HepG2 (cell line): ENCODE data around the gene ZNF629. TPM values are rescaled to one million over a fixed set of nuclear protein-coding genes. Genes with fewer than 3 reads are reported as not detected.

ENCODE experiments used
- BRD4 ChIP-seq: sonication (generic); formaldehyde crosslinking; IDR thresholded peaks from 2 replicates; pipeline ENCODE4 v1.4.0; 2020; ENCODE audit warnings: missing genetic modification reagents
- FOSL2 ChIP-seq: sonication (generic); formaldehyde crosslinking; IDR thresholded peaks from 2 replicates; pipeline ENCODE4 v1.4.0; 2020; ENCODE audit warnings: missing genetic modification reagents
- LBX2 ChIP-seq: sonication (generic); formaldehyde crosslinking; IDR thresholded peaks from 2 replicates; pipeline ENCODE4 v1.5.0; 2020; ENCODE audit warnings: missing genetic modification reagents, mild to moderate bottlenecking, borderline replicate concordance
- MIER3 ChIP-seq: IDR thresholded peaks from 2 replicates; pipeline ENCODE4 v1.6.1; 2016; ENCODE audit warnings: missing compliant biosample characterization, borderline replicate concordance
- NCOR1 ChIP-seq: fragments of 200-600 bp; sonication (generic); IDR thresholded peaks from 2 replicates; pipeline ENCODE4 v1.7.0; 2017; ENCODE audit warnings: antibody characterized with exemption, low read length, borderline replicate concordance
- NFAT5 ChIP-seq: sonication (generic); formaldehyde crosslinking; IDR thresholded peaks from 2 replicates; pipeline ENCODE4 v1.4.0; 2020; ENCODE audit warnings: missing genetic modification reagents
- PHF8 ChIP-seq: sonication (generic); formaldehyde crosslinking; IDR thresholded peaks from 2 replicates; pipeline ENCODE4 v1.5.0; 2020; ENCODE audit warnings: missing genetic modification reagents
- TEAD3 ChIP-seq: optimal IDR thresholded peaks from 2 replicates; pipeline ENCODE3; 2016; ENCODE audit warnings: borderline replicate concordance
- UBTF ChIP-seq: sonication (generic); formaldehyde crosslinking; IDR thresholded peaks from 2 replicates; pipeline ENCODE4 v1.4.0; 2020; ENCODE audit warnings: mild to moderate bottlenecking, missing genetic modification reagents
- ZNF121 ChIP-seq: sonication (generic); formaldehyde crosslinking; IDR thresholded peaks from 2 replicates; pipeline ENCODE4 v1.5.0; 2020; ENCODE audit warnings: mild to moderate bottlenecking, missing genetic modification reagents
- ZNF281 ChIP-seq: sonication (generic); formaldehyde crosslinking; IDR thresholded peaks from 2 replicates; pipeline ENCODE4 v1.4.0; 2020; ENCODE audit warnings: missing genetic modification reagents, borderline replicate concordance
- ZNF512B ChIP-seq: sonication (generic); formaldehyde crosslinking; IDR thresholded peaks from 2 replicates; pipeline ENCODE4 v1.5.1; 2020; ENCODE audit warnings: missing genetic modification reagents, mild to moderate bottlenecking, borderline replicate concordance
- ZNF780A ChIP-seq: sonication (generic); formaldehyde crosslinking; IDR thresholded peaks from 2 replicates; pipeline ENCODE4 v1.8.0; 2022; ENCODE audit warnings: mild to moderate bottlenecking, missing genetic modification reagents, moderate library complexity
- polyA plus RNA-seq, 8 experiments: library from polyadenylated mRNA; depleted of rRNA in 3 of 8; stranded (reverse) in 7 of 8; unstranded in 1 of 8; fragments of >200 nt; fragmentation: Illumina TruSeq in 4 of 8; extraction: Trizol in 4 of 8; gene quantifications; 2 replicates each; pipeline versions ENCODE4 v1.2.1 to v1.2.3, GENCODE V29; 2011 to 2016; ENCODE audit warnings: low read depth in 4 of 8, missing spikeins in 1 of 8, mixed read lengths in 1 of 8; ENCODE audit not compliant: insufficient read depth in 1 of 8
- total RNA-seq, 5 experiments: library from RNA; depleted of rRNA; stranded (reverse); fragments of >200 nt; fragmentation: Illumina TruSeq; extraction: Trizol; gene quantifications; 2 replicates each; pipeline ENCODE4 v1.2.3, GENCODE V29; 2016; ENCODE audit warnings: low read depth in 1 of 5

Gene ZNF629
- total and polyA plus RNA-seq, 2 of the 13 experiments (the other 11 are each of a cell fraction or from before 2014, with no cell fraction given): 6.1 to 16.5 TPM

GRCh38 chr16:30786936-30787612 is at the start of gene ZNF629 (continued):
- TF ChIP-seq ZNF281 (CRISPR knock-in tag): peak; percentile 35; the same call in 1 of the 2 replicates
- no peak; the same call in 1 of the 2 replicates for TF ChIP-seq LBX2 (CRISPR knock-in tag)
- peak; percentile 90 for TF ChIP-seq ZNF780A (CRISPR knock-in tag)
- peak; percentile 73; the same call in 1 of the 2 replicates for TF ChIP-seq ZNF512B (CRISPR knock-in tag)
- TF ChIP-seq FOSL2 (CRISPR knock-in tag): peak; percentile 73
- TF ChIP-seq NCOR1: peak; percentile 33
- no peak for TF ChIP-seq NFAT5 (CRISPR knock-in tag)
- TF ChIP-seq UBTF: peak; percentile 82
- peak; percentile 87 for TF ChIP-seq PHF8 (CRISPR knock-in tag)
- TF ChIP-seq TEAD3 (CRISPR knock-in tag): peak; percentile 58
- TF ChIP-seq MIER3 (CRISPR knock-in tag): peak; percentile 82; the same call in 1 of the 2 replicates
- peak; percentile 85 for TF ChIP-seq BRD4 (CRISPR knock-in tag)
- TF ChIP-seq ZNF121 (CRISPR knock-in tag): peak; percentile 56; the same call in 1 of the 2 replicates
